Ascending aorta (tissue), 2 donors: ENCODE data around the gene BNIP1. TPM values are rescaled to one million over a fixed set of nuclear protein-coding genes. Genes with fewer than 3 reads are reported as not detected.

Source experiments
- DNase-seq, 2 donors: peaks; one replicate each; pipeline ENCODE4 v3.0.0-alpha.2; 2019; ENCODE audit warnings: low spot score in 2 of 2
- H3K27ac ChIP-seq, 2 donors: fragments of 200-600 bp; sonication (generic); one replicate each; pipeline ENCODE4 v1.5.1; 2016 to 2017; ENCODE audit warnings: mild to moderate bottlenecking in 1 of 2
- H3K27me3 ChIP-seq: fragments of 200-600 bp; sonication (generic); one replicate; pipeline ENCODE4 v1.5.1; 2017
- H3K36me3 ChIP-seq, 2 donors: fragments of 200-600 bp; sonication (generic); one replicate each; pipeline ENCODE4 v1.5.1; 2016
- H3K4me1 ChIP-seq, 2 donors: fragments of 200-600 bp; sonication (generic); one replicate each; pipeline ENCODE4 v1.5.1; 2016 to 2017; ENCODE audit warnings: mild to moderate bottlenecking in 1 of 2
- H3K4me3 ChIP-seq, 2 donors: fragments of 200-600 bp; sonication (generic); one replicate each; pipeline ENCODE4 v1.5.1; 2016 to 2017; ENCODE audit warnings: mild to moderate bottlenecking in 1 of 2
- H3K9me3 ChIP-seq, 2 donors: fragments of 200-600 bp; sonication (generic); one replicate each; pipeline ENCODE4 v1.5.1; 2016
- CTCF ChIP-seq, 3 experiments: fragments of 200-600 bp in 2 of 3; fragments of 450-650 bp in 1 of 3; sonication (generic) in 2 of 3; IDR thresholded peaks; one replicate each; pipeline ENCODE4 v1.5.1; 2016 to 2019; ENCODE audit warnings: antibody characterized with exemption in 3 of 3, mild to moderate bottlenecking in 1 of 3, moderate library complexity in 1 of 3
- intact Hi-C: fragments of 100-400 bp; cut with DNase I; formaldehyde crosslinking; loops from one replicate; pipeline ENCODE4 v1.15.1; 2023
- total RNA-seq: library from RNA; depleted of rRNA; stranded (reverse); fragments of >200 nt; gene quantifications from one replicate; pipeline ENCODE4 v1.1.0, GENCODE V29; 2016

The BNIP1 gene
- 11.3 TPM for total RNA-seq

- no peaks in the 10 kb centered on the region for H3K9me3 ChIP-seq
- peaks cover 0 to 4% of the 10 kb centered on the region in 2 donors for H3K4me1 ChIP-seq
- TF ChIP-seq CTCF (IDR thresholded peaks at IDR 0.05), result peak; percentile 82 to 91 (median 90)
- DNase-seq, result peak; percentile 78 to 96
- intact Hi-C loops, result loop anchor here (1.0 to 10.0 kb wide), 4 partner anchors 88 to 860 kb away; partner anchors contain the start of genes ATP6V0E1, CREBRF and UBTD2
- H3K27ac ChIP-seq, result peak within 1 kb of the TSS; percentile 82 to 86
- H3K27me3 ChIP-seq, result no peaks in the 10 kb centered on the region
- H3K4me3 ChIP-seq, result peak within 1 kb of the TSS; percentile 58 to 98
- H3K36me3 ChIP-seq, result peaks cover 4 to 22% of the 10 kb centered on the region in 2 donors
Observed at GRCh38 chr5:173144200-173145176, at the start of gene BNIP1. Gene BNIP1, plus strand, starts transcription at chr5:173144531. Its CDS starts 15 bp downstream, at chr5:173144546.

- no peak for DNase-seq
- TF ChIP-seq CTCF (IDR thresholded peaks at IDR 0.05), result no peak
- no peaks in the 10 kb centered on the region for H3K27me3 ChIP-seq
- no peak overlapping the region for H3K4me3 ChIP-seq
- H3K4me1 ChIP-seq, result peaks cover 0 to 27% of the 10 kb centered on the region in 2 donors
- H3K36me3 ChIP-seq, result peaks cover 5 to 11% of the 10 kb centered on the region in 2 donors
- intact Hi-C loops, result no loop called here
- H3K27ac ChIP-seq, result no peak overlapping the region
- no peaks in the 10 kb centered on the region for H3K9me3 ChIP-seq
Observed at GRCh38 chr5:173098787-173099186, 45.5 kb upstream of the BNIP1 start.

GRCh38 chr5:173099461-173099860, 44.9 kb upstream of the BNIP1 start:
- Histone ChIP-seq H3K27ac (no peak overlapping the region), H3K9me3 (no peaks in the 10 kb centered on the region), H3K27me3 (no peaks in the 10 kb centered on the region), H3K36me3 (peaks cover 5 to 11% of the 10 kb centered on the region in 2 donors), H3K4me3 (no peak overlapping the region), H3K4me1 (peaks cover 0 to 26% of the 10 kb centered on the region in 2 donors)
- no peak for DNase-seq
- intact Hi-C loops, result no loop called here
- no peak for TF ChIP-seq CTCF (IDR thresholded peaks at IDR 0.05)

- H3K4me3 ChIP-seq, result no peak overlapping the region
- intact Hi-C loops, result no loop called here
- H3K4me1 ChIP-seq, result peaks cover 0 to 14% of the 10 kb centered on the region in 2 donors
- TF ChIP-seq CTCF (IDR thresholded peaks at IDR 0.05), result no peak
- no peaks in the 10 kb centered on the region for H3K27me3 ChIP-seq
- H3K27ac ChIP-seq, result no peak overlapping the region
- no peaks in the 10 kb centered on the region for H3K9me3 ChIP-seq
- H3K36me3 ChIP-seq, result peaks cover 5 to 11% of the 10 kb centered on the region in 2 donors
- DNase-seq, result no peak
Observed at GRCh38 chr5:173101245-173101644, 43.1 kb upstream of the BNIP1 start.

- Histone ChIP-seq H3K4me3 (no peak overlapping the region), H3K9me3 (no peaks in the 10 kb centered on the region), H3K27me3 (no peaks in the 10 kb centered on the region), H3K27ac (no peak overlapping the region), H3K36me3 (peaks cover 6 to 11% of the 10 kb centered on the region in 2 donors), H3K4me1 (peaks cover 0 to 4% of the 10 kb centered on the region in 2 donors)
- no peak for TF ChIP-seq CTCF (IDR thresholded peaks at IDR 0.05)
- no peak for DNase-seq
- intact Hi-C loops, result no loop called here
Observed at GRCh38 chr5:173103411-173103810, 40.9 kb upstream of the BNIP1 start.
